H9 (cell line): ENCODE results near the gene ARMC9. TPM values are rescaled to one million over a fixed set of nuclear protein-coding genes. Genes with fewer than 3 reads are reported as not detected.

ENCODE experiments used
- DNase-seq: peaks from one replicate; pipeline ENCODE4 v3.0.0-alpha.2; 2017
- H2AFZ ChIP-seq: one replicate; pipeline ENCODE4 v1.6.1; 2013; ENCODE audit warnings: mild to moderate bottlenecking, low read length, control low read depth, moderate library complexity
- H2AK5ac ChIP-seq: 2 replicates; pipeline ENCODE4 v1.6.1; 2013; ENCODE audit warnings: low read length, control low read depth, mixed read lengths; ENCODE audit not compliant: insufficient read length
- H2BK120ac ChIP-seq: one replicate; pipeline ENCODE4 v1.6.1; 2013; ENCODE audit warnings: low read depth, mild to moderate bottlenecking, low read length, control low read depth, inconsistent platforms; ENCODE audit not compliant: poor library complexity, severe bottlenecking
- H2BK12ac ChIP-seq: 2 replicates; pipeline ENCODE4 v1.6.1; 2013; ENCODE audit warnings: low read length, control low read depth, mixed read lengths, low read depth; ENCODE audit not compliant: insufficient read length
- H2BK15ac ChIP-seq: 2 replicates; pipeline ENCODE4 v1.6.1; 2013; ENCODE audit warnings: low read depth, low read length, control low read depth
- H2BK20ac ChIP-seq: one replicate; pipeline ENCODE4 v1.6.1; 2013; ENCODE audit warnings: low read depth, mild to moderate bottlenecking, low read length, control low read depth, inconsistent platforms; ENCODE audit not compliant: poor library complexity, severe bottlenecking
- H2BK5ac ChIP-seq: 2 replicates; pipeline ENCODE4 v1.6.1; 2013; ENCODE audit warnings: low read length, control low read depth, mixed read lengths; ENCODE audit not compliant: insufficient read length
- H3K14ac ChIP-seq: 2 replicates; pipeline ENCODE4 v1.6.1; 2013; ENCODE audit warnings: low read length, control low read depth; ENCODE audit not compliant: insufficient read depth
- H3K18ac ChIP-seq: 2 replicates; pipeline ENCODE4 v1.6.1; 2013; ENCODE audit warnings: low read depth, mild to moderate bottlenecking, mixed read lengths, low read length, control low read depth; ENCODE audit not compliant: insufficient read length
- H3K23ac ChIP-seq: 2 replicates; pipeline ENCODE4 v1.6.1; 2013; ENCODE audit warnings: low read length, control low read depth, mixed read lengths, low read depth; ENCODE audit not compliant: insufficient read length
- H3K23me2 ChIP-seq: 2 replicates; pipeline ENCODE4 v1.6.1; 2013; ENCODE audit warnings: low read depth, mild to moderate bottlenecking, mixed read lengths, low read length, control low read depth; ENCODE audit not compliant: insufficient read length, poor library complexity, severe bottlenecking
- H3K27ac ChIP-seq: 2 replicates; pipeline ENCODE4 v1.5.1; 2013; ENCODE audit warnings: low read length, control low read depth, mixed read lengths, low read depth; ENCODE audit not compliant: insufficient read length
- H3K27me3 ChIP-seq: 2 replicates; pipeline ENCODE4 v1.6.1; 2013; ENCODE audit warnings: low read length, control low read depth, inconsistent platforms; ENCODE audit not compliant: insufficient read depth
- H3K4ac ChIP-seq: 2 replicates; pipeline ENCODE4 v1.6.1; 2013; ENCODE audit warnings: low read depth, mild to moderate bottlenecking, control low read depth, inconsistent platforms, low read length, moderate library complexity
- H3K4me1 ChIP-seq: 2 replicates; pipeline ENCODE4 v1.6.1; 2013; ENCODE audit warnings: low read length, control low read depth, inconsistent platforms; ENCODE audit not compliant: insufficient read depth
- H3K4me2 ChIP-seq: 2 replicates; pipeline ENCODE4 v1.6.1; 2013; ENCODE audit warnings: low read length, control low read depth, mixed read lengths; ENCODE audit not compliant: insufficient read length, insufficient read depth
- H3K56ac ChIP-seq: 2 replicates; pipeline ENCODE4 v1.6.1; 2013; ENCODE audit warnings: low read depth, mild to moderate bottlenecking, mixed read lengths, low read length, control low read depth; ENCODE audit not compliant: insufficient read length
- H3K79me1 ChIP-seq: 2 replicates; pipeline ENCODE4 v1.6.1; 2013; ENCODE audit warnings: low read depth, mild to moderate bottlenecking, moderate library complexity, low read length, control low read depth, inconsistent platforms; ENCODE audit not compliant: insufficient read depth, poor library complexity, severe bottlenecking
- H3K79me2 ChIP-seq: 2 replicates; pipeline ENCODE4 v1.6.1; 2013; ENCODE audit warnings: low read length, control low read depth, inconsistent platforms; ENCODE audit not compliant: insufficient read depth
- H3K9ac ChIP-seq: 2 replicates; pipeline ENCODE4 v1.6.1; 2013; ENCODE audit warnings: low read length, control low read depth, mixed read lengths; ENCODE audit not compliant: insufficient read length; ENCODE audit errors: extremely low read depth
- H3K9me3 ChIP-seq: one replicate; pipeline ENCODE4 v1.6.1; 2013; ENCODE audit warnings: low read depth, low read length, inconsistent platforms; ENCODE audit not compliant: control insufficient read depth
- H3T11ph ChIP-seq: one replicate; pipeline ENCODE4 v1.6.1; 2013; ENCODE audit warnings: mild to moderate bottlenecking, low read length, control low read depth, inconsistent platforms
- H4K20me1 ChIP-seq: one replicate; pipeline ENCODE4 v1.6.1; 2013; ENCODE audit not compliant: control insufficient read depth, insufficient read length, insufficient read depth
- H4K5ac ChIP-seq: 2 replicates; pipeline ENCODE4 v1.6.1; 2013; ENCODE audit warnings: low read depth, mild to moderate bottlenecking, mixed read lengths, low read length, control low read depth; ENCODE audit not compliant: insufficient read length
- H4K8ac ChIP-seq: replicated peaks from 2 replicates; pipeline ENCODE4 v1.6.1; 2013; ENCODE audit warnings: low read length, control low read depth, mixed read lengths, low read depth; ENCODE audit not compliant: insufficient read length
- H4K91ac ChIP-seq: 2 replicates; pipeline ENCODE4 v1.6.1; 2013; ENCODE audit warnings: low read depth, mild to moderate bottlenecking, moderate library complexity, mixed read lengths, low read length, control low read depth; ENCODE audit not compliant: insufficient read length
- H3K27ac Mint-ChIP-seq, 3 experiments: 2 replicates in 2 of 3; 3 replicates in 1 of 3; pipeline ENCODE4 v1.8.0; 2020 to 2021; ENCODE audit warnings: mixed read lengths in 3 of 3, mild to moderate bottlenecking in 1 of 3, moderate library complexity in 1 of 3
- H3K27me3 Mint-ChIP-seq: 2 replicates; pipeline ENCODE4 v1.8.0; 2021; ENCODE audit warnings: low read depth, mild to moderate bottlenecking, moderate library complexity, mixed read lengths
- H3K36me3 Mint-ChIP-seq, 3 experiments: 2 replicates in 2 of 3; 3 replicates in 1 of 3; pipeline ENCODE4 v1.8.0; 2020 to 2021; ENCODE audit warnings: low read depth in 3 of 3, mixed read lengths in 3 of 3; ENCODE audit not compliant: insufficient read depth in 1 of 3
- H3K4me1 Mint-ChIP-seq, 2 experiments: 2 replicates each; pipeline ENCODE4 v1.8.0; 2020; ENCODE audit warnings: mixed read lengths in 2 of 2
- H3K4me3 Mint-ChIP-seq, 2 experiments: 2 replicates in 1 of 2; 3 replicates in 1 of 2; pipeline ENCODE4 v1.8.0; 2020 to 2021; ENCODE audit warnings: mild to moderate bottlenecking in 2 of 2, mixed read lengths in 2 of 2, moderate library complexity in 1 of 2
- H3K9me3 Mint-ChIP-seq, 2 experiments: 2 replicates in 1 of 2; 3 replicates in 1 of 2; pipeline ENCODE4 v1.8.0; 2020; ENCODE audit warnings: mild to moderate bottlenecking in 2 of 2, mixed read lengths in 2 of 2, moderate library complexity in 1 of 2
- CTCF ChIP-seq: fragments of 200-600 bp; sonication (generic); conservative IDR thresholded peaks from 3 replicates; pipeline ENCODE4 v1.8.0; 2021; ENCODE audit warnings: antibody characterized with exemption, mild to moderate bottlenecking
- WGBS: extraction: QIAGEN DNeasy Blood & Tissue Kit; methylation state at CpG from one replicate; pipeline ENCODE4 v1.1.7; 2013; ENCODE audit warnings: missing lambda C conversion rate, low lambda C conversion rate, mixed read lengths; ENCODE audit not compliant: insufficient read length; ENCODE audit errors: extremely low coverage; 5-methylcytosine and 5-hydroxymethylcytosine counted together
- total RNA-seq: library from RNA; stranded (reverse); gene quantifications from 2 replicates; pipeline ENCODE4 v1.2.1, GENCODE V29; 2021

ARMC9 gene
- total RNA-seq, 1 experiment from 2014 or later: 37.6 TPM

GRCh38 chr2:231421051-231421580 lies 222.7 kb downstream of the ARMC9 start:
- no CpG with 5 or more reads among the region's 9 CpGs for WGBS

More at GRCh38 chr2:231421051-231421580, 222.7 kb downstream of the ARMC9 start:
- no peak overlapping the region for H4K91ac ChIP-seq
- Mint-ChIP-seq H3K4me3 (no peak overlapping the region), H3K27me3 (peaks cover 3% of the 10 kb centered on the region), H3K36me3 (peaks cover 0 to 2% (median 1%) of the 10 kb centered on the region in 3 experiments; a peak in 5 of 7 replicates), H3K4me1 (peaks cover 13 to 19% of the 10 kb centered on the region in 2 experiments), H3K9me3 (no peaks in the 10 kb centered on the region), H3K27ac (no peak overlapping the region)
- H2BK15ac ChIP-seq: no peak overlapping the region
- no peak overlapping the region for H2BK120ac ChIP-seq
- no peaks in the 10 kb centered on the region for H3K9me3 ChIP-seq
- H3K14ac ChIP-seq: no peak overlapping the region
- TF ChIP-seq CTCF: no peak
- no peak overlapping the region for H2AFZ ChIP-seq
- H4K8ac ChIP-seq: no peak overlapping the region
- H3K79me1 ChIP-seq: no peaks in the 10 kb centered on the region
- no peak overlapping the region for H3K27ac ChIP-seq
- H3K9ac ChIP-seq: no peak overlapping the region
- H3K4me2 ChIP-seq: no peak overlapping the region
- no peaks in the 10 kb centered on the region for H4K20me1 ChIP-seq
- H3K79me2 ChIP-seq: no peaks in the 10 kb centered on the region
- H3K4me1 ChIP-seq: no peaks in the 10 kb centered on the region; the same call in 1 of the 2 replicates
- H2BK20ac ChIP-seq: no peak overlapping the region
- no peak overlapping the region for H2AK5ac ChIP-seq
- no peak overlapping the region for H2BK5ac ChIP-seq
- no peak overlapping the region for H3K23ac ChIP-seq
- H3T11ph ChIP-seq: no peak overlapping the region
- H3K4ac ChIP-seq: no peak overlapping the region
- H3K18ac ChIP-seq: no peak overlapping the region
- no peaks in the 10 kb centered on the region for H3K23me2 ChIP-seq
- no peak overlapping the region for H4K5ac ChIP-seq
- H3K27me3 ChIP-seq: no peaks in the 10 kb centered on the region
- DNase-seq: no peak
- H3K56ac ChIP-seq: no peak overlapping the region
- H2BK12ac ChIP-seq: no peak overlapping the region
